Stimulated activated CD8-positive, alpha-beta memory T cell treated with anti-CD3 and anti-CD28 coated beads, Interleukin-12 subunit alpha, Interleukin-12 subunit beta, amount 100 ng/mL, for 24 hours (primary cell): Measurements from ENCODE around the gene CHPF.

Experiments
- DNase-seq: peaks from one replicate; pipeline ENCODE4 v3.0.0-alpha.2; 2020; ENCODE audit errors: extremely low read depth

CHPF gene

DNA sequence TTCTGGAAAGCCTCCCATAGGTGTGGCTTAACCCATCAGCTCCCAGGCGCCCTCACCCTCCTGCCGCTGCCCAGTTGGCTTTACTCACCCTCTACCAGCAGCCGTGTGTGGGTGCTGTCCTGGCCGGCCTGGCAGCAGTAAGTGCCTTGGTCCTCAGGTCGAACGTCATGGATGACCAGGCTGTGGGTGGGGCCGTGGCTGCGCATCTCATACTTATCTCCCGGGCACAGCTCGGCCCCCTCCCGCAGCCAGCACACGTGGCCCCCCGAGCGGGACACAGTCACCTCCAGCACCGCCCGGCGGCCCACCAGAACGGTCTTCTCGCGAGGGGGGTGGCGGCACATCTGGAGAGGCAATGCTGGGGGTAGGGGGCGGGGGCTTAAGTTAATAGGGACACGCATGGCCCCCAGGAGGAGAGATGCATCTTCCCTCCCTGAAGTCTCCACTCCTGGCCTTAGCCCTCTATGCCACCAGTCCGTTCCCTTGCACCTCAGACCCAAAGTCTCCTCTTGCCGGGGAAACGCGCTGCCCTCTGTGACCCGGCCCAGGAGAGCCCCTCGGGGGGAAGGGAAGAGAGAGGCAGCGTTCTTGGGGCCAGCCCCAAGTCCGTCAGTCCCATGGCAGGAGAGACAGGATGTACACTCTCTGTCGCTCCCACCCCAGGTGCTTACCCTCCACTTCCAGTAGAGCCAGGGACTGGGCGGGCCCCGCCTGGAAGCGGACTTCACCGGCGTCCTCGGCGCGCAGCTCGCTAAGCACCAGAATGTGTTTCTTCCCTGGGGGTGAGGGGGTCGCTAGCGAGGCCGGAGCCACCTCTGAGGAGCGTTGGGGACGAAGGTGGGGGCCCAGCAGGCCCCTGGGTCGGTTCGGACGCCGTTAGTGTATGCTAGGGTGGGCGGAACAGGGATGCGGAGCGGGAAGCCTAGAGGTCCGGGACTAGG, 8.1 kb upstream of the CHPF start:
- DNase-seq, result no peak

DNA sequence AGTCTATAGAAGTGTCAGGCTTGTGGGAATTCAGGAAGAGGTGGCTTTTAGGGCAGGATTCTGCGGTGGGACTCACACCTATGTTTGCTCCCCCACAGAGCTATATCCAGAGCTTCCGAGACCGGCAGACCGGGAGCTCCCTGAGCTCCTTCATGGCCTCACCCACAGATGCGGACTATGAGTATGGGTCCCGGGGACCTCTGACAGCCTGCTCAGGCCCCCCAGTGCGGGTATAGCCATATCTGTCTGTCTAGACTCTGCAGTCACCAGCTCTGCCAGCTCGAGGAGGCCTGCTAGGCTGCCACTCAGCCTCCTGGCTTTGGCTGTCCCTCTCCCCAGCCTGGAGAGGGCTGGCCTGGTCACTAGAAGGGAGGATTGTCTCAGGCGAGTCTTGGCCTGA, 6.0 kb upstream of the CHPF start:
- DNase-seq, result no peak

DNA sequence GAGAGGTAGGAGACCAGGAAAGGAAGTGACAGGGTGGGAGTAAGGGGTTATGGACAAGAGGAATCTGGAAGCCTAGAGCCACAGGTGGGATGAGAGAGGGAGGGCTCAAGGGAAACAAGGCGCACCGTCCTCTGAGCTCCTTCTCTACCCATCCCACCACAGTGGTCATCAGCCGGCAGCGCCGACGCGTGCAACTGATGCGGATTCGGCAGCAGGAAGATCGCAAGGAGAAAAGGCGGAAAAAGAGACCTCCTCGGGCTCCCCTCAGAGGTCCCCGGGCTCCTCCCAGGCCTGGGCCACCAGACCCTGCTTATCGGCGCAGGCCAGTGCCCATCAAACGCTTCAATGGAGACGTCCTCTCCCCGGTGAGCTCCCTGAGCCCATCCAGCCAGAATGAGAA, 5.4 kb upstream of the CHPF start:
- DNase-seq, result no peak

DNA sequence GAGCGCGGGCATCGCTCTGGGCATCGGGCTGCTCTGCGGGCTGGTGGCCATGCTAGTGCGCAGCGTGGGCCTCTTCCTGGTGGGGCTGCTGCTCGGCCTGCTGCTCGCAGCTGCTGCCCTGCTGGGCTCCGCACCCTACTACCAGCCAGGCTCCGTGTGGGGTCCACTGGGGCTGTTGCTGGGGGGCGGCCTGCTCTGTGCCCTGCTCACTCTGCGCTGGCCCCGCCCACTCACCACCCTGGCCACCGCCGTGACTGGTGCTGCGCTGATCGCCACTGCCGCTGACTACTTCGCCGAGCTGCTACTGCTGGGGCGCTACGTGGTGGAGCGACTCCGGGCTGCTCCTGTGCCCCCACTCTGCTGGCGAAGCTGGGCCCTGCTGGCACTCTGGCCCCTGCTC, 4.0 kb upstream of the CHPF start:
- no peak for DNase-seq

DNA sequence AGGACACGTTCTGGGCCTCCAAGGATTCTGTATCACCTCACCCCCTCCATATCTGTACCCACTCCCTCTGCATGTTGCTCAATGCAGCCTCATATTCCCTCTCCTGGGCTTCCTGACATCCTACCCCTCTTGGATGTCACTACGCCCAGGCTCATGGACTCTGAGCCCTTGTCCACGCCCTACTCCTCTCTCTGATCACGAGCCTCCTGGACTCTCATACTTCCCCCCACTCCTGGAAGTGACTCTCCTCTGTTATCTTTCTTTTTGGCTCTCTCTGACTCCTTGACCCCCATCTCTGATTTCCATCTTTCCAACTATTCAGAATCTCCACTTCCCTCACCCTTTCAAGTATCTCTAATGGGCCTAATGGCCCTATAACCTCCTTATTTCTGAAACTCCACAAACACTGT, 2.3 kb upstream of the CHPF start:
- no peak for DNase-seq

DNA sequence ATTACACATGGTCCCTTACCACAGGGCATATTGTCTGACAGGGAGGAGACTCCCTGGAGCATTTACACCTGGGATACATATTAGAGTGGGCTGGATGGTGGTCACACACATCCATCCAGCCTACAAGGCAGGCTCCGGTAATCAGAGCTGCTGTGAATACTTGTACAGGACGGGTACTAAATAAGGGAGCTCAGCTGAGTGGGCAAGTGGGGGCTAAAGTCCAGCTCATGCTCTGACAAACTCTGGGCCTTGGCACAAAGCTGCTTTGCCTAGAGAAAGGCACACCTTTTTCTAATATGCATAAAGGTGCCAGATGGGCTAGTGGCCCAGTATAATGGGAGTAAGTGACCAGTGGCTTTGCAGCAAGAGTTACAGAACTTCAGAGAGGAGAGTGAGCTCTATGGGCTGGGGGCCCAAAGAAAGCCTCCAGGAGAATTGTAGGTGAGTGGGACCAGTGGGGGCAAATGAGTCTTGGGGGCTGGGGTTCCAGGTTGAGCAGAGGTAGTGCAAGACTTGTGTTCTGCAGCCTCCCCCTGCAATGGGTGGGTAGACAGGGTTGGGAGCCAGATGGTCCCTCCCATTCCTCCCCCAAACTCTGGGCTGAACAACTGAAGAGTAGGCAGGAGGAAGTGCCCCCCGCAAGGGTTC, 1.8 kb upstream of the CHPF start:
- DNase-seq, result no peak

DNA sequence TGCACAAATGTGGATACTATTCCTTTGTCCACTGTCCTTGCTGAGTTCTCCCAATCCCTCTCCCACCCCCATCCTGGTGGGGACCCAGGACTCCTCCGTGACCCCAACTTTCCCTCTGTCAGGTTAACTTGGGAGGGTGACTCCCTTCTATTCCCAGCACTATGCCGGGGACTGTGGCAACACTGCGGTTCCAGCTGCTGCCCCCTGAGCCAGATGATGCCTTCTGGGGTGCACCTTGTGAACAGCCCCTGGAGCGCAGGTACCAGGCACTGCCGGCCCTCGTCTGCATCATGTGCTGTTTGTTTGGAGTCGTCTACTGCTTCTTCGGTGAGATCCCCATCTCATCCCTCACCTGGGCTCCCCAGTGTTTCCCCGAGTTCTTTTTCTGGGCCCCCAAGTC, 958 bp upstream of the CHPF start:
- no peak for DNase-seq

DNA sequence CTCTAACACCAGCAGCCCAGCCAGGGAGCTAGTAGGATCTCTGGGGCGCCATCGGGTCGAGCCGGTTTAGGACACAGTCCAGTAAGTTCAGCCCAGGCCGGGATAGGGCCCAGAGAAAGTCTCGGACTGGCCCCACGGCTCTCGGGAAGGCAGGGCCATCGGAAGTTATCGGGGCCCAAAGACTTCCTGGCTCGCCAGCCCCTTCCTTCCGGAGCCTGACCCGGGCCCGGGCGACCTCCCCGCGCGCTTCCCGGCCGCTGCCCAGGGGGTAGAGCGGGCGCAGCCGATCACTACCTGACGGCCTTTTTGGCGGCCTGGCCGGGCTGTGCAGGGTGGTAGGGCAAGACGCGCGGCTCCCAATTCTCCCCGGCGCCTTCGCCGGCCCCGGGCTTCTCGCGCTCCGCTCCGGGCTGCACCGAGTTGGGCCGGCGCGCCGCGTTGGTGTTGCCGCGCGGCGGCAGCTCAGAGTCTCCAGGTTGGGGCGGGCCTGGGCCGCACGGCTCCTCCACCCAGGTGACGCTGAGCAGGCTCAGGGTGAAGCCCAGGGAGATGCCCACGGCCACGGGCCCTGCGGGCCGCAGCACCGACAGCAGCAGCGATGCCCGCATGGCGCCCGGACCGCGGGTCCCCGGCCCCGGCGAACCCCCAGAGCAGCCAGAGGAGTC, 546 bp downstream of the CHPF start:
- DNase-seq, result no peak

DNA sequence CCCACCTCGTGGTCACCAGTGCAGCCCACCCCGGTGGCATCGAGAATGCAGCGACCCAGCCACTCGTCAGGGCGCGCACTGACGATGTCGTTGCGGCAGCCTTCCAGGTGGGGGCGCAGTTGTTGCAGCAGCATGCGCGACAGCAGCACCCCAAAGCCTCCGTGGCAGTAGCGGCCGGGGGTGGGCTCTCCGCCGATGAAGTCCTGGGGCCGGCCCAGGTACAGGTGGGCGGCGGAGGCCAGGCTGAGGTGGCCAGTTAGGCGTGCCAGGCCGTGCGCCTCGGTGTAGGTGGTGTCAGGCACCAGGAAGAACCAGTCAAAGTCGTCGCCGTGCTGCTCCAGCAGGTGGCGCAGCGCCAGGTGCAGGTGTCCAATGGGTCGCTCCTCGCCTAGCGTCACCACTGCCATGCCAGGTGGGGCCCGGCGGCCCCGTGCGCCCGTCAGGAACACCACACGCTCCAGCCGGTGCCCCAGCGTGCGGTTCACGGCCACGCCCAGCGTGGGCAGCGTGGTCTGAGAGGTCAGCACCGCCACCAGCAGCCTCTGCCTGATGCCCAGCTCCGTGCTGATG, 1.9 kb downstream of the CHPF start:
- peak; percentile 55 for DNase-seq

DNA sequence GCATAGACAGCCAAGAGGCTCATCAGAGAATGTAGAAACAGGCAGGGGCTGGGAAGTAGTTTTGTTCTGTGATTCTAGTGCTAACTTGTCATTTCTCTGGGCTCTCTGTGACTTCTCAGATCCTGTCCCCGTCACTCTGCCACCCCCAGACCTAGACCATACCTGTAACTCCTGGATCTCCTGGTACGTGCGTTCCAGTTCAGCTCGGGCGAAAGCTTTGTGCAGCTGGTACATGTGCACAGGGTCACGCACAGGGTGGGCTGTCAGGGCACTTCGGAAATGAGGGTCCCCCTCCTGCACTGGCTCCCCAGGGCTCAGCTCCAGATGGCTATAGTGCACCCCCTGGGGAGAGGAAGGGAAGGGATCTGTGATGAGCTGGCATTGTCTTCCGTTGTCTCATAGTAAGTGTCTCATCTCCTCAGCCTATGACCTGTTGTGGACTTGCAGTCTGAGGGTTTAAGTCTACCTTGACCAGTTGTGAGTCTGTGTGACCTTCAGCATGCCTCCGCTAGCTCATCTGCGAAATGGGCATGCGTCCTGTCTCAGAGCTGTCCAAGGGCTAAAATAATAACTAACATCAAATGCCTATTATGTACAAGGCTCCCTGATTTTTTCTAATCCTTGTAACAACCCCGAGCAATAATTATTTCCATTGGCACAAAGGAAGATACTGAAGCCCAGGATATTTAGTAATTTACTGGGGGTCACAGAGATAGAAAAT, 2.7 kb downstream of the CHPF start:
- no peak for DNase-seq

DNA sequence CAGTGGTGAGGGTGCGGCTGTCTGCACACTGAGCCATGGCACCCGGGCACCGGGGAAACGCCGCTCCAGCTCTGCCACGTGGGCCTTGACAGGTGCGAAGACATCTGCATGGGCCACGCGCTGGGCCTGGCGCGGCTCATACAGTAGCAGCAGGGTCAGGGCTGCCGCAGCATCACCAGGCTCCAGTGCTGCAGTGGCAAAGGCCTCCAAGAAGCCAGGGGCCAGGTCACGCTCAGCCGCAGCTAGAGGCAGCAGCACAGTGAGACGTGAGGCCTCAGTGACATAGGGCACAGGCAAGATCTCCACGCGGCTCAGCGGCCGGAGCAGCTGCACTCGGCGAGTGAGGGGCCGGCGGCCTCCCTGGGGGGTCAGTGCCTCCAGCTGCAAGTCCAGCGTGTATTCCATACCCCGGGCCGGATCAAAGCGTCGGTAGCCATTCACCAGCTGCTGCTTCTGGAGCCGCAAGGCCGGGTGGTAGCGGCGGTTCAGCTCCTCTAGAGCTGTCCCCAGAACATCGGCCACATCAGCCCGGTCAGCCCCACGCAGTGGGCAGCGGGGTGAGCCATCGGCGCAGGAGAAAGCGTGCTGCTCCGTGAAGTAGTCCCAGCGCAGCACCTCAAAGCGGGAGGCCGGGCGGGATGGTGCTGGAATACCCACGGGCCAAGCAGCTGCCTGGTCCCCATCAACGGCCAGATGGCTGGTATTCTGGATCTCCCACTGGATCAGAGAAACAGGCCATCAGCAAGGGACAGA, 3.5 kb downstream of the CHPF start:
- DNase-seq, result no peak

DNA sequence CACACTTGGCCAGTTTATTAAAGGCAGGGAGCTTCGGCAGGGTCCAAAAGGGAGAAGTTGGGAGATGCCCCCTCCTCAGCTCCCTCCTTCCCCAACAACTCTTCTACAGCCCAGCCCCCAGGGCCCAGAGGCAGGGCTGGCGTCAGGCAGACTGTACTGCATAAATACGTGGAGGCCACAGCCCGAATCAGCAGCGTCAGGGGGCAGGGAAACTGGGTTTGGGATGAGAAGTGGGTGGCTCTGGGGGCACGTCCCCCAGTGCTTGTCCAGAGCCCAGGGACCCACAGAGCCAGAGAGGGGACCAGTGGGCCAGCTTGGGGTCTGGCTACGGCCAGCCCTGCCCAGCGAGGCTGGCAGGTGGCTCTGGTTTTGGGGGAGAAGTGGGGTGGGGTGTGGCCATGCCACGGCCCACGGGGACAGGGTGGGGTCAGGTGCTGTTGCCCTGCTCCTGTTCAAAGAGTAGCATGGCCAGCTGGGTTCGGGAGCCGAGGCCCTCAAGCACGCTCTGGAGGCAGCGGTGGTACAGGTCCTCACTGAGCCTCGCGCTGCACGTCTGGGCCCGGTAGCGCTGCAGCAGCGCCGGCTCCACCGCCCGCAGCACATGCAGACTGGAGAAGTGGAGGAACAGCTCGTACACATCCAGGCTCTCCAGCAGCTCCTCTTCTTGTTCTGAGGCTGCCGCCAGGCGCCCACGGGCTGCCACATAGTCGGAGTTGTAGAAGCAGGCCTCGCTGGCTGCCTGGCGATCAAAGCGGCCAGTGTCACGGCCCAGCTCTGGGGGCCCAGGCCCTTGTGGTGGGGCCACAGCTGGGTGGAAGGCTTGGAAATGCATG, 4.4 kb downstream of the CHPF start:
- no peak for DNase-seq

DNA sequence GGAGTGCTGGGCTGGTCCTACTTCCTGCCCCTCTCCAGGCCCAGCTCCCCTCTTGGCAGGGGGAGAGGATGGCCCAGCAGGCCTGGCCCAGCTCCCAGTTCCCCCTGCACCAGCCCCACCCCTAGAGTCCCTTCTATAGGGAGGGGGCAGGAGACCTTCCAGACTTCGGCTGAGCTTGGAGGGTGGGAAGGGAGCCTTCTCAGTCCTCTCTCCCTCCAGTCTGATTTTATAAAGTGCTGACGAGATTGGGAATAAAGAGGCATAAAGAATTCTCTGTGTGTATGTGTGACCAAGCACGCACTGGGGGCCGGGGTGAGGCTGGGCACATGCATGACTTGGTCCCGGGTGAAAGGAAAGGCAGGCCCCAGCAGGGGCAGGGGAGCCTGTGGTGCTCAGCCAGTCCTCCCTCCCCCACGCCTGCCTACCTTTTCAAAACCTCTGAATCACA, 5.1 kb downstream of the CHPF start:
- DNase-seq, result no peak

DNA sequence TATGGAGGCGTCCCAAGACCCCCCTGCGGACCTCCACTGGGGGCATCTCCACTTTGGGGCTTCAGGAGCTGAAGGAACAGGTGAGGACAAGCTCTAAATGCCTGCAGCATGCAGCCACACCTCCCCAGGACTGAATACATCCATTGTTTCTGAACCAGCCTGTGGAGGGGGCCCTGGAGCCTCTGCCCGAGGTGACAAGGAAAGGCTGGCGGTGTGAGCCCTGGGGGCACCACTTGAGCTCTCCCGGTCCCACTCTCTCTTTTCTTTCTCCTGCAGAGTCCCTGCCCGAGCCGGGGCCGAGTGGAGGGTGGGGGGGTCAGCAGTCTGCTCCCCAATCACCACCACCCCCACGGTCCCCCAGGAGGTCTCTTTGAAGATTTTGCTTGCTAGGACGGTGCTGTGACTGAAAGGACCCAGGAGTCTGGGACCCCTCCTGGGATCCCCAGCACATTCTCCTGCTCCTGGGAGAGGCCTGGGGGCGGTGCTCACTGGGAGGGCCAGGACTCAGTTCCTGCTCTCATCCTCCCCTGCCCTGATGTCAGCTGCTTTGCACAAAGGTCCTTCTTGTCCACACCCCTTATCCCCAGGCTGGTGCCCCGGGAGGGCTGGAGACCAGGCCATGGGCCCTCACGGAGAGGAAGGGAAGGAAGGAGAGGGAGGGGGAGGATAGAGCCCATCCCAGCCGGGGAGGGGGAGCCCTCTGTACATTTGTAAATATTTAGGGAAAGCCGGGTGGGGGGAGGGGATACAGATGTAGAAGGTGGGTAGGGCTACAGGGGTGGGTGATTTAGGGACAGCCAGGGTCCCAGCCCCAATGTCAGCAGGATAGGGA, 5.7 kb downstream of the CHPF start:
- no peak for DNase-seq

DNA sequence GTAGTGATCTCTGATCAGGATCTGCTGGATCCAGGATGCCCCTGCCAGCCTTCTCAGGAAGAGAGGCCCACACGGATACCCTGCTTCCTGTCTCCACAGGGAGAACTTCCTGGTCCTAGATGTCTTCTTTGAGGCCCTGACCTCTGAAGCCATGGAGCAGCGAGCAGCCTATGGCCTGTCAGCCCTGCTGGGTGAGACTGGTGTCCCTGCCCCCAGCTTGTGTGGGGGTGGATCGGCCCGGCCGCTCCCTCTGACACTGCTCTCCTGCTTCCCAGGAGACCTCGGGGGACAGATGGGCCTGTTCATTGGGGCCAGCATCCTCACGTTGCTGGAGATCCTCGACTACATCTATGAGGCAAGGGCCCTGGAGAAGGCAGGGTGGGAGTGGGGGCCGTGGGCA, 6.6 kb downstream of the CHPF start:
- DNase-seq, result no peak

DNA sequence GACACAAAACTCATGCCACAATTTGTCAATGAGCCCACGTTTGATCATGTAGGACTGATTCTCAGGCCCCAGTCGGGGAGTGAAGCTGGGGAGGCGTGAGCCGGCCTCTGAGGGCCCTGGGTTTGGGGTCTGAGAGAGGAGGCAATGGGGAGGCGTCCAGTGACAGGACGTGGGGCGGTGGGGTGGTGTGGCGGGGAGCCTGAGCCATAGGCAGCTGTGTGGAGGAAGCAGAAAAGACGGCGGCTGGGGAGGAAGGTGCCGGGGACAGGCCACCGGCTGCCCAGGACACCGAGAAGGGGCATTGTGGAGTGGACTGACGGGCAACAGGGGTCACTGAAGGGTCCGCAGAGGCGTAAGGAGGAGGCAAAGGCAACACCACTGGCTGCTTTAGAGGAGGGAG, 7.2 kb downstream of the CHPF start:
- no peak for DNase-seq

DNA sequence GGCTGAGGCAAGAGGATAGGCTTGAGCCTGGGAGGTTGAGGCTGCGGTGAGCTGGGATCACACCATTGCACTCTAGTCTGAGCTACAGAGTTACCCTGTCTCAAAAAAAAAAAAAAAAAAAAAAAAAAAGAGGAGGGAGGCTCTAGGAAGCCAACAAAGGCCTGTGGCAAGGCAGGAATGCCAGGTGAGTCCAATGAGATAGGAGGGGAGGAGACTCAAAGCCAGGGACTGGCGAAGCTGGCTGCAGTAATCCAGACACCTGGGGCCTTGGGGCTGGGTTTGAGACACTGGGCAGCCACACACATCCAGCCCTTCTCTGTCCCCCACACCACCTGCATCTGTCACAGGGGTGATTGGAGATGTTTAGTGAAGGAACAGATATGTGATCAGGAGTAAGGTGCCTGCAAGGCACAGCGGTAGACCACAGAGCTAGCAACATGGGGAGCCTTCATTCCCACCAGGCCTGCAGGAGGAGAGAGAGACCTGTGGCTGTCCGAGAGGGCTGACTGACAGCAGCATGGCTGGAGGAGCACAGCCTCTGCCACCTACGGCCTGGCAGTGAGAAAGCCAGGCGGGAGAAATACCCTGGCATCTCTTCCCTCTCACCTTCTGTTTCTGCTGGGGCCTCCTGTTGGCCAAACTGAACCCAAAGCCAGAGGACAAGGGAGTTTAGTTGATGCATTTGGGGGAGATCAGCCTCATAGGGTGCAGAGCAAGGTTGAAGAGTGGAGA, 9.5 kb downstream of the CHPF start:
- DNase-seq, result no peak

DNA sequence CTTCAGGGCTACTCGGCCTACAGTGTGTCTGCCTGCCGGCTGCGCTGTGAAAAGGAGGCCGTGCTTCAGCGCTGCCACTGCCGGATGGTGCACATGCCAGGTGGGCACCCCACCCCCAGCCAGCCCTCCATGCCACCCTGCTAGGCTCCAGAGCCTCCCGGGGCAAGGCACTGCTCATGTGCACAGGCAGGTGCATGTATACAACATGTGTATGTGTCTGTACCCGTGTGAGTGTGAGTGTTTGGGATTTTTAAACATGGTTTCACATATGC, 11.3 kb downstream of the CHPF start:
- no peak for DNase-seq
